Psoas muscle (tissue), 8 donors: ENCODE measurements around the gene RPS25. TPM values are rescaled to one million over a fixed set of nuclear protein-coding genes. Genes with fewer than 3 reads are reported as not detected.

ENCODE experiments used
- ATAC-seq, 4 donors: fragments of 200-7000 bp; cut with Tn5 transposase; one replicate each; pipeline ENCODE4 v1.9.1; 2020; ENCODE audit warnings: moderate library complexity in 3 of 4, mild to moderate bottlenecking in 2 of 4
- DNase-seq, 2 donors: peaks; one replicate each; pipeline ENCODE4 v3.0.0-alpha.2; 2020
- H3K27ac ChIP-seq: fragments of 200-600 bp; one replicate; pipeline ENCODE4 v1.8.0; 2022
- H3K27me3 ChIP-seq, 3 donors: fragments of 200-600 bp in 1 of 3; one replicate each; pipeline versions ENCODE4 v1.6.1 to v1.8.0; 2013 to 2022; ENCODE audit warnings: low read length in 2 of 3, mild to moderate bottlenecking in 2 of 3, moderate library complexity in 1 of 3; ENCODE audit not compliant: insufficient read depth in 3 of 3
- H3K36me3 ChIP-seq, 2 donors: fragments of 200-600 bp in 1 of 2; one replicate each; pipeline versions ENCODE4 v1.6.1 to v1.8.0; 2013 to 2022; ENCODE audit warnings: low read depth in 1 of 2, mild to moderate bottlenecking in 1 of 2, moderate library complexity in 1 of 2; ENCODE audit not compliant: insufficient read depth in 1 of 2
- H3K4me1 ChIP-seq: fragments of 200-600 bp; one replicate; pipeline ENCODE4 v1.8.0; 2022
- H3K4me3 ChIP-seq: fragments of 200-600 bp; one replicate; pipeline ENCODE4 v1.8.0; 2022; ENCODE audit warnings: mild to moderate bottlenecking
- H3K9me3 ChIP-seq: fragments of 200-600 bp; one replicate; pipeline ENCODE4 v1.8.0; 2022
- CTCF ChIP-seq: fragments of 200-600 bp; IDR thresholded peaks from one replicate; pipeline ENCODE4 v1.8.0; 2022; ENCODE audit warnings: antibody characterized with exemption
- WGBS, 3 donors: extraction: QIAGEN DNeasy Blood & Tissue Kit; methylation state at CpG; one replicate each; pipeline versions ENCODE4 v1.1.6 to v1.1.7; 2013; 5-methylcytosine and 5-hydroxymethylcytosine counted together
- intact Hi-C, 2 donors: fragments of 100-400 bp; cut with DNase I; formaldehyde crosslinking; loops; one replicate each; pipeline versions ENCODE4 v1.11.0 to v1.14.2; 2022
- polyA plus RNA-seq, 3 donors: library from polyadenylated mRNA; stranded (reverse); fragments of 200-250 nt; gene quantifications; one replicate each; pipeline ENCODE4 v1.2.3, GENCODE V29; 2013
- total RNA-seq, 4 donors: library from RNA; stranded (reverse); fragmentation: NEBNext Ultra II Directional in 2 of 4; extraction: Animal tissue kit (Norgen Biotek cat#: 25700) in 2 of 4; gene quantifications; one replicate each; pipeline versions ENCODE4 v1.2.1 to v1.2.4, GENCODE V29; 2021 to 2023
- donor health status: healthy with polysubstance abuse.
- donor health status: DM: no; HTN: no; CAD: no; lungs with moderate emphysema.
- donor health status: Bipolar disorder and iron deficiency.
- donor health status: healthy.
- donor health status: DM: yes; HTN: yes; CAD: no.
- donor health status: DM: no; HTN: no; CAD: no.
- donor health status: DM: no; HTN: no; CAD: no.
- donor health status: DM: yes; HTN: yes; CAD: no.

The RPS25 gene
- total and polyA plus RNA-seq, 7 donors, result 1,024 to 2,514 (median 1,264) TPM

GRCh38 chr11:119000906-119001305 lies 17.2 kb downstream of the RPS25 start:
- no peak overlapping the region for H3K4me3 ChIP-seq
- H3K27me3 ChIP-seq, result no peaks in the 10 kb centered on the region
- peaks cover 20% of the 10 kb centered on the region for H3K4me1 ChIP-seq
- intact Hi-C loops, result loop anchor here in 1 of 2 donors (2.0 kb wide), 1 partner anchor 14 kb away; no protein-coding TSS in a partner anchor
- no peak for TF ChIP-seq CTCF
- ATAC-seq (no peak), DNase-seq (no peak)
- H3K36me3 ChIP-seq, result peaks cover 4 to 63% of the 10 kb centered on the region in 2 donors
- H3K27ac ChIP-seq, result no peak overlapping the region
- no peaks in the 10 kb centered on the region for H3K9me3 ChIP-seq
- 48 to 65% (median 59%) methylated on average over 1 of the region's 1 CpG for WGBS, 3 donors

GRCh38 chr11:118998822-118999221 lies 19.3 kb downstream of the RPS25 start:
- H3K4me1 ChIP-seq, result peaks cover 20% of the 10 kb centered on the region
- WGBS, 3 donors, result 33 to 45% (median 37%) methylated on average over 6 of the region's 6 CpGs
- H3K27ac ChIP-seq, result peak overlapping the region; percentile 78
- DNase-seq (no peak), ATAC-seq (peak; percentile 29 to 55 (median 39))
- H3K4me3 ChIP-seq, result peak overlapping the region; percentile 76
- no peaks in the 10 kb centered on the region for H3K9me3 ChIP-seq
- no peaks in the 10 kb centered on the region for H3K27me3 ChIP-seq
- peaks cover 4 to 43% of the 10 kb centered on the region in 2 donors for H3K36me3 ChIP-seq
- no peak for TF ChIP-seq CTCF
- intact Hi-C loops, result loop anchor here in 1 of 2 donors (1.0 kb wide), 1 partner anchor 16 kb away; no protein-coding TSS in a partner anchor

DNA sequence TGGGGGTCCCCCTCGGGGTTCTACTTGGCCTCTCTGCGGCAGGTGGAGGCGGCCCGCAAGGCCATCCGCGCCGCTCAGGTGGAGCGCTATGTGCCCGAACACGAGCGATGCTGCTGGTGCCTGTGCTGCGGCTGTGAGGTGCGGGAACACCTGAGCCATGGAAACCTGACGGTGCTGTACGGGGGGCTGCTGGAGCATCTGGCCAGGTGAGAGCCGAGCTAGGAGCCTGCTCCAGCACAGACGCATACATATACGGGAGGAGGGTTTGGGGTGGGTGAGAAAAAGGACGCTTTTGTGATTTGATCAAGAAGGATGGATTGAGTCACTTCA lies 19.8 kb downstream of the RPS25 start:
- H3K27me3 ChIP-seq, result no peaks in the 10 kb centered on the region
- intact Hi-C loops, result no loop called here
- peaks cover 4 to 39% of the 10 kb centered on the region in 2 donors for H3K36me3 ChIP-seq
- H3K4me3 ChIP-seq, result peak overlapping the region; percentile 76
- peaks cover 20% of the 10 kb centered on the region for H3K4me1 ChIP-seq
- no peaks in the 10 kb centered on the region for H3K9me3 ChIP-seq
- ATAC-seq (peak; percentile 25 to 37 (median 28)), DNase-seq (no peak)
- H3K27ac ChIP-seq, result peak overlapping the region; percentile 78
- WGBS, 3 donors, result 2% methylated on average over 15 to 19 of the region's 19 CpGs
- TF ChIP-seq CTCF, result no peak

DNA sequence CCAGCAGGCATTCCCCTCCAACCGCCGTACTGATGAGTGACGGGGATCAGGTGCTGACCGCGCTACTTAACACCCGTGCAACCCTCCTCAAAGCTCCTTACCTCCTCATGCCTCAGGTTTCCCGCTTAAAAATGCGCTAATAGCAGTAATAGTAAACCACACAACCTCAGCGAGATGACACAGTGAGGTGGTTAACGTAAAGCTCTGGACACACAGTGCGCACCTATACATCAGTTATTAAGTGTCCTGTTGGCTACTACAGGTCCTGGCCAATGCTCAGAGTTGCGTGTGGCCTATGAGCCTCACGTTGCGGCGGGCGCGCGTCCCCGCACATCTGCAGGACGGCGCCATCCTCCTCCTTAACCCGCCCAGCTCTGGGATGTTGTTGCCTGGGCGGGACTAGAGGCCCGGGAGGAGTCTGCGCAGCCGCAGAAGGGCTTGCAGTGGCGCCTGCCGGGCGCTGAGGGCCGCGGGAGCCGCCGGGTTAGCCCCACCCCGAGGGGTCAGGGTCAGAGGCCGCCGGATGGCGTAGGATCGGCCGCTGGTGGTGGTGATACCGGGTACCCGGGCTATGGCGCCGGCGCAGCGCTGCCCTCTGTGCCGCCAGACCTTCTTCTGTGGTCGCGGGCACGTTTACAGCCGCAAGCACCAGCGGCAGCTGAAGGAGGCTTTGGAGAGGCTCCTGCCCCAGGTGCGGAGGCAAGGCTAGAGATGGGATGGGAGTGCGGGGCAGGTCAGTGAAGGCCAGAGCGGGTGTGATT lies 20.3 kb downstream of the RPS25 start, which contains the start of gene CENATAC:
CENATAC (plus strand) TSS at position 512 of the 761 bp plus-strand sequence; CDS start at position 572, 60 bp downstream.
- DNase-seq, result peak; percentile 97 to 98
- 0 to 1% (median 0%) methylated on average over 43 to 54 of the region's 54 CpGs for WGBS, 3 donors
- intact Hi-C loops, result no loop called here

More for the DNA sequence above, 20.3 kb downstream of the RPS25 start, which contains the start of gene CENATAC:
- Histone ChIP-seq H3K4me3 (peak within 1 kb of the TSS; percentile 76), H3K36me3 (peaks cover 4 to 34% of the 10 kb centered on the region in 2 donors), H3K27me3 (no peaks in the 10 kb centered on the region), H3K27ac (peak within 1 kb of the TSS; percentile 78), H3K9me3 (no peaks in the 10 kb centered on the region), H3K4me1 (peaks cover 20% of the 10 kb centered on the region)
- no peak for TF ChIP-seq CTCF
- peak; percentile 96 to 98 (median 98) for ATAC-seq
